ENCODE data around the gene FAM131C.

FAM131C gene

DNA sequence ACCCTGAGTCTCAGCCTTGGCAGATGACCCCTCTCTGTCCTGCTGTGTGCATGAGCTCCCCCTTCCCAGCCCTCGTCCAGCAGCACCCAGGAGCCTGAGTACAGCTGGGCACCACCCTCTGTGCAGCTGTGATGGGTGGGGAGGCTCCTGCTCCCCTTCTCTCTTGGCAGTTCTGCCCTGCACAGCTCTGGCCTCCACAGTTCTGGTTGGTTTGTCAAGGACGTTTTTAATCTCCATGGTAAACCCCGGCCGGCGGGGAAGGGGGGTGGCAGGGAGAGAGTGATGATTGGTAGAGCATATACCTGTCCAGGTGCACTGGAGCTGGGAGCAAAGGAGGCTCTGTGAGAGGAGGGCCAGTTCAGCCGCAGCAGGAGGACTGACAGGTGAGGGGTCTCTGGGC, 51.8 kb downstream of the FAM131C start, which contains the start of gene CLCNKA:
TSS of gene CLCNKA (plus strand) at position 356 of the 400 bp plus-strand sequence. CDS start 584 bp downstream, outside the sequence.
- TF ChIP-seq, protein P1, sequence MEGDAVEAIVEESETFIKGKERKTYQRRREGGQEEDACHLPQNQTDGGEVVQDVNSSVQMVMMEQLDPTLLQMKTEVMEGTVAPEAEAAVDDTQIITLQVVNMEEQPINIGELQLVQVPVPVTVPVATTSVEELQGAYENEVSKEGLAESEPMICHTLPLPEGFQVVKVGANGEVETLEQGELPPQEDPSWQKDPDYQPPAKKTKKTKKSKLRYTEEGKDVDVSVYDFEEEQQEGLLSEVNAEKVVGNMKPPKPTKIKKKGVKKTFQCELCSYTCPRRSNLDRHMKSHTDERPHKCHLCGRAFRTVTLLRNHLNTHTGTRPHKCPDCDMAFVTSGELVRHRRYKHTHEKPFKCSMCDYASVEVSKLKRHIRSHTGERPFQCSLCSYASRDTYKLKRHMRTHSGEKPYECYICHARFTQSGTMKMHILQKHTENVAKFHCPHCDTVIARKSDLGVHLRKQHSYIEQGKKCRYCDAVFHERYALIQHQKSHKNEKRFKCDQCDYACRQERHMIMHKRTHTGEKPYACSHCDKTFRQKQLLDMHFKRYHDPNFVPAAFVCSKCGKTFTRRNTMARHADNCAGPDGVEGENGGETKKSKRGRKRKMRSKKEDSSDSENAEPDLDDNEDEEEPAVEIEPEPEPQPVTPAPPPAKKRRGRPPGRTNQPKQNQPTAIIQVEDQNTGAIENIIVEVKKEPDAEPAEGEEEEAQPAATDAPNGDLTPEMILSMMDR (IDR thresholded peaks at IDR 0.05): no peak

DNA sequence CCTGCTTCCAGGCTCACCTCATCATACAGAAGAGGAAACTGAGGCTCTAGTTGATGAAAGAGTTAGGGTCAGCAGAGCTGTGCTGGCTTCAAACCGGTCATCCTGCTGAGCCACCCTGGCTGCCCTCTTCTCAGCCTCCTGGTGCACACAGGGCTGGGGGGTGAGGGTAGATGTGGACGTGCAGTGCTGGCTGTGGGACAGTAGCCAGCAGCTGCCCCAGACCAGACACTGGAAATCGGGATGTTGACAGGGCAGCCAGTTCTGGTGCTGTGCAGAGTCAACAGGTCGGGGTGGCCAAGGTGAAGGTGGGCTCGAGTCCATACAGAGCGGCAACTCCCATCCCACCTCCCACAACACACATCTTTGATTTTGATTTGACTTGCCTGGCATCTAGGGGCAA, 53.1 kb downstream of the FAM131C start:
- TF ChIP-seq, protein P1 (IDR thresholded peaks at IDR 0.05): no peak

DNA sequence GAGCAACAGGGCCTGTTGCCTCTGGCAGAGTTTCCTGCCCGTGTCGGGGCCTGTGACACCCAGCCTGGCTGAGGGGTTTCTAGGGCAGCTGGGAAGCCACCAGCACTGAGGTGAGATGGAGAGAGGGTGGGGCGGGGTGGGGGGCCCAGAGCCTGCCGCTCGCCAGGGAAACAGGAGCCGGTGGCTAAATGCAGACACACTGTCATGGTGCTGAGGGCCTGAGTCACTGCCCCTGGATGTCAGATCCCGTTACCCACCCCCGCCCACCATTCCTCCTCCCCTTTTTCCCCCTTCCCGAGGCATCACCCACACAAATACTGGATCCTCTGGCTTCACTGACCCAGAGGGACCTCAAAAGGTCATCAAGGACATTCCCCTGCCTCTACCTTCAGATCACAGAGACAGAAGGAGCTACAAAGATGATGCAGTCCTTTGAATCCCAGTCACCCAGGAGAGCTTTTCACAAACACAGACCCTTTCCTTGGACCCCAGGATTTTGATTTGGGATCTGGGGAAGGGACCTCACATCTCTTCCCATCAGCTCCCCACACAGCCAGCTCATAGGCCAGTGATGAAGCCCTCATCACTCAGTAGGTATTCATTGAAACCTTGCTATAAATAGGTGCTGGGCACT, 53.7 kb downstream of the FAM131C start:
- TF ChIP-seq, protein P1 (IDR thresholded peaks at IDR 0.05): no peak

DNA sequence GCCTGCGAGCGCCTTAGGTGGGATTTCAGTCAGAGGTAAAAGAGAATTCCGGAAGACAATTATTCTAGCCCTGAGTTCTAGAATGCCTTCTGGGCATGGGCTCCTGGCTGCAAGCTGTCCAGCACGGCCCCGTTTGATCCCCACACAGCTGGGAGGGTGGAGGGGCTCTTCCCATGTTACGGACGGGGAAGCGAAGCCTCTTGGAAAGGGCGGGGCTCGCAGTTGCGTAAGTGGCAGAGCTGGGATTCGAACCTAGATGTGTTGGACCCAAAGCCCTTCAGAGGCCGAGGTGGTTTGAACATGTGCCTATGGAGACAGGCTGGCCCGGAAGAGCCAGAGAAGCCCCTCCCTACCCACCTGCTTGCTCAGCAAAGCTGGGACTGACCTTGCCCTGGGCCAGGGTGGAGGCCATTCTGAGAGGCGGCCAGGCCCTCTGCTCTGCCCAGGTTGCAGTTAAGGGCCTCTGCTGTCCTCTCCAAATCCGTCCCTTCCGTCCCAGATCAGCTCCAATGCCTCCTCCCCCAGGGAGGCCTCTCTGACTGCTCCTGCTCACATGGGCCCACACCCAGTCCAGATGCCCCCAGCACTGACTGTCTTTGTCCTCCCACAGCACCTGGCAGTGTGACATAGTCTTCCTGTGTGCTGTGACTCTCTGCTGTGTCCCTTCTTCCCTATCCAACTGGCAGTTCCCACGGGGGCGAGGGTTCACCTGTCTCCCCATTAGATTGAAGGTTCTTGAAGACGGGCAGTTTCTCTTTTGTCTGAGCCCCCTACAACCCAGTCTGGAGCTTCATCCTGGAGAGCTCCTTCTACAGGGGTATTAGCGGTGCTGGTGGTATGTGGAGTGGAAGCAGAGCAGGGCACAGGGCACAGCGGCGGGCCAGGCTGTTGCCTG, 54.5 kb downstream of the FAM131C start:
- TF ChIP-seq, protein P1 (IDR thresholded peaks at IDR 0.05): no peak

DNA sequence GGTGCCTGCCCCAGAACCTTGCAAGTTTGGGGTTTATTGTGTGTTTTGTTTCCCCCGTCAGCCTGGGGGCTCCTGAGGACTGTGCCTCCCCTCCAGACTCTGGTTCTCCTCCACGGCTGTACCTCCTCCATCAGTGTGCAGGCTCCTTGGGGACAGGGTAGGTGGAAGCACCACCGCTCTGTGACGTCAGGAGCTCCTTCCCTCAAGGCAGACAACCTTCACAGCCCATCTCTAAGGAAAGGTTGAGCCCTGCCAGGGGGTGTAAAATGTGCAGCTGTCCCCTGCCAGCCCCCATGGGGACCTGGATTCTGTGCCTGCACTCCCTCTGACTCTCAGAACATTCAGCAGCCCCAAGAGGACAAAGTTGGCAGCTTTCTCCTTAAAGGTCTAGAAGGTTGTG, 55.1 kb downstream of the FAM131C start:
- TF ChIP-seq, protein P1 (IDR thresholded peaks at IDR 0.05): no peak

DNA sequence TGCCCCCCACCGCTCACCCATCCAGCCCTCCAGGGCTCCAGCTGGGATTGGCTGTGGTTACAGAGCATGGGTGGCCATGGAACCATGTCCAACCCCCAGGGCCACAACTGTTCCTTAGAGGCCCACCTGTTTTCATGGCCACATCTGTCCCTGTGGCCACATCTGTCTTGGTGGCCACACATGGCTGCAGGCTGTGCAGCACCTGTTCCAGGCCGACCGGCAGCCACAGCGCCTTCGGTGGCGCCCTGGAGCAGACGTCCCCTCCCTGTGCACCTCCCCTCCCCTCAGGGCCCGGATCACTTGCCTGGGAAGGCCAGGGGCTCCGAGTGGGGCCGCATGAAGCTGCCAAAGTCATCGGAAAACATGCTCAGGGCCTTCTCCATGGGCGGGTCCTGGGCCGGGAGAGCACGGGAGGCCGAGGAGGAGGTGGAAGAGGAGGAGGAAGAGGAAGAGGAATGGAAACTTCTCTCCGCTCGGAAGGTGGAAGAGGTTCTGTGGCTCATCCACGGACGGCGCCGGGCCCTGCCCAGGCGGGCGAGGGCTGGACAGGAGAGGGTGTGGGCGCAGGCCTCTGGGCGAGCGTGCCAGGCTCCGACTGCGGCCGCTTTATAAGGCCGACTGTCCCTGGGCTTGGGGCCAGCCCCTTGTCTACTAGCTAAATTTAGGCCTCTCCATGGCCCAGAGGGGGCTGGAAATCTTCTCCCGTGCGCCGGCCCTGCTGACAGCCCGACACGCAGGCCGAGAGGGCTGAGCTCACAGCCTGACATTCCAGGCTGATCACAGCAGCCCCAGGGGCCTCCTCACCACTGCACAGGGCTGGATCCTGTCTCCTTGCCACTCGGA, 55.8 kb downstream of the FAM131C start, which contains the start of gene HSPB7:
TSS of gene HSPB7 (minus strand) at position 583 of the 843 bp plus-strand sequence. CDS start at position 503, 80 bp downstream.
- TF ChIP-seq, protein P1 (IDR thresholded peaks at IDR 0.05): no peak

DNA sequence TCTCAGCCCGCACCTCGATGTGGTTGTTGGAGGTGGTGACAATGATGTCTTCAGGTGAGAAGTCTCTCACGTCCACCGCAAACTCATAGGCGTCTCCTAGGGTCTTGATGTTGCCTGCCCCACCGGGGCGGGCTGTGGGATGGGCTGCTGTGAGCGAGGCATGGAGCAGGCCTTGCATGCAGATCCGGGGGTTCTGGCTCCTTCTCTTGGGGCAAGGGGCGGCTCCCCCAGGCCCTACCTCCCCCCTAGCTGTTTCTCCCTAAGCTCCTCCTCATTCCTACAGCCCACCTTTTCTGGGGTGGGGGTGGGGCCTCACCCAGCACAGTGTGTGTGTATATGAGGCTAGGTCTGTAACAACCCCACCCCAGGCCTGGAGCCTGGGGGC, 56.4 kb downstream of the FAM131C start:
- TF ChIP-seq, protein P1 (IDR thresholded peaks at IDR 0.05): no peak

Data from LNCAP (cell line).